Rectal smooth muscle tissue (tissue), 1 donor: ENCODE data around the gene MAP7D2.

Source experiments
- H3K27ac ChIP-seq: one replicate; pipeline ENCODE4 v1.7.0; 2013; ENCODE audit warnings: low read depth, low read length, inconsistent platforms
- H3K27me3 ChIP-seq: one replicate; pipeline ENCODE4 v1.7.0; 2013; ENCODE audit warnings: low read length; ENCODE audit not compliant: control insufficient read depth, insufficient read depth
- H3K36me3 ChIP-seq: one replicate; pipeline ENCODE4 v1.7.0; 2013; ENCODE audit warnings: low read length; ENCODE audit not compliant: control insufficient read depth, insufficient read depth
- H3K4me1 ChIP-seq: one replicate; pipeline ENCODE4 v1.7.0; 2013; ENCODE audit warnings: low read length; ENCODE audit not compliant: control insufficient read depth, insufficient read depth
- H3K4me3 ChIP-seq: one replicate; pipeline ENCODE4 v1.7.0; 2013; ENCODE audit warnings: low read length
- H3K9ac ChIP-seq: one replicate; pipeline ENCODE4 v1.7.0; 2013; ENCODE audit warnings: low read length

Gene MAP7D2

DNA sequence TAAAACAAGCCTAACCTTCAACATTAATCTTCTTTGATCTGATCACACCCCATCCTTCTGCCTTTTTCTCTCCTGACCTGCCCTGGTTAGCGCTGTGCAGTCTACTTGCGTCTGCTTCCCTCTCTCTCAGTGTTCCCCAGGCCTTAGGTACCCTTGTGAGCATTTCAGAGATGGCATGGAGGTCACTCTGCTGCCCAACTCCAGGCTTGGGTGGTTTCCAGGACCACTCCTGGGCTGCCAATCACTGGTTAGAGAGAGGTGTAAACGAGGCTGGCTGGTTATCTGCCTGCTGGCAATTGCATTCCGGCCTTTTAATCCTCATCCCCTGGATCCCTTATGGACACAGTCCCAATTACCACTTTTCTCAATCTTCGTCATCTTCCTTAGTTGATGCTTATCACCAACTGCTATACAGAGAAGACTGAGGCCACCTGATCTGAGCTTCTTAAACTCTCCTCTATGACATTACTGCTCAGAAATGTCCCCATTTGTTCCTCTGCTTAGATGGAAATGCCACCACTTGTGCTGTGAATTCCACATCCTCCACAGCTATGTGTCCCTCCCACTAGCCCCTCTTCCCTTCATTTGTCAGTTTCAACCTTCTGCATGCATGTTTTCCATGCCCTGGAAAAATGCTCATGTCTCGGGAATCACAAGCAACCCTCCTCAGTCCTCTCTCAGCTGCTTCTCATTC, 96.9 kb downstream of the MAP7D2 start:
- Histone ChIP-seq H3K36me3 (no peaks in the 10 kb centered on the region), H3K27me3 (no peaks in the 10 kb centered on the region), H3K4me1 (no peaks in the 10 kb centered on the region), H3K4me3 (no peak overlapping the region), H3K27ac (no peak overlapping the region), H3K9ac (no peak overlapping the region)

DNA sequence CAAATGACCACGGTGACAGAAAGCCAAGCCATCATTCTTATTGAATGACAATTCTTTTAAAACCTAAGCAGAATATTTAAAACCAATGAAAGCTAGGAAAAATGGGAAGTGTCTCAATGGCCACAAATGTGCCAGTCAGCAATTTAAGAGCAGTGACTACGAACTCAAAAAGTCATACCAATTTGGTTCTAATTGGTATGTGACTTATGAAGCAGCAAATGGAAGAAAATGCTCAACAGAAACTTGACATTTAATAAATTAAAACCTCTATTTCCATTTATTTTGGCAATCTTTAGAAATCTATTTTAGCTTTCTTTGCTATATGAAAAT, 100.1 kb downstream of the MAP7D2 start:
- Histone ChIP-seq H3K27me3 (no peaks in the 10 kb centered on the region), H3K36me3 (no peaks in the 10 kb centered on the region), H3K27ac (no peak overlapping the region), H3K9ac (no peak overlapping the region), H3K4me1 (no peaks in the 10 kb centered on the region), H3K4me3 (no peak overlapping the region)

DNA sequence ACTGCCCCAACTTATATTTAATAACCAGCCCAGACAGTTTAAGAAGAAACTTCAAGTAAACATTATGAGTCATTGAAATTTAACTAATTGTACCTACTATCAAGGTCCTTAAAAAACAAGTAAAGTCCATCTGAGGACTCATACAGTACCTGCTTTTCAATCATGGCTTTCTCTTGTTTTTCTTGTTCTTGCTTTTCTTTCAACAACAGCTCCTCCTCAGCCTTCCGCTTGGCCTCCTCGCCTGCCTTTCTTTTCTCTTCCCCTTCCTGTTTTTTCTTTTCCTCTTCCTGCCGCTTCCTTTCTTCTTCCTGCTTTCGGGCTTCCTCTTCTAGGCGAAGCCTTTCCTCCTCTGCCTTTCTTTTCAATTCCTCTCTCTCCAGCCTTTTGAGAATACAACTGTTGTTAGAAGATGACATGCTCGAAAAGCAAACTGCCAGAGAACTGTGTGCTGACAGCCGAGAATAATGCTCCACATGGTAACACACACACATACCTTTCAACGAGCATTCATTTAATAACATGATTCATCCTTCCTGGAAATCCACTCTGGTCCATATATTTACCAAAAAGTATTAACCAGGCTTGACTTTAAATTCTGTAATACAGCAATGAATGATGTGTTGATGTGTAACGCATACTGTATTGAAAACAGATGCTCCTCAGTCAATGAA, 100.6 kb downstream of the MAP7D2 start:
- Histone ChIP-seq H3K4me3 (no peak overlapping the region), H3K36me3 (no peaks in the 10 kb centered on the region), H3K27me3 (no peaks in the 10 kb centered on the region), H3K9ac (no peak overlapping the region), H3K4me1 (no peaks in the 10 kb centered on the region), H3K27ac (no peak overlapping the region)

DNA sequence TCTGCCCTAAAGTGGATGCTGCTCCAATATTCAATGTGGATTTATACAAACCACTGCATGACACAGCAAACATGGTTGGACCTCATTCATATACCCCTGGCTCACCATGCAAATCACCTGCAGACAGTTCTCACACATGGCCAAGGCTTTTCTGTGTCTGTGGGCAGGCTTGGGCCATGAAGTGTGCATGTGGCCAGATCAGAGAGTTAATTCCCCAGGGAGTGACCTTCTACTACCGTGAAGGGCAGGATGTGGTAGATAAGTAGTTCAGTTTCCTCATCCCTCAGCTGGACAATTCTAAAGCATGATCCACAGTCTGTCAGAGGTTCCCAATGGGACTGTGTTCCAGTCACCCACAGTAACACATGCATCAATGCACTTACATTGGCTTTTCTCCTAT, 101.3 kb downstream of the MAP7D2 start:
- Histone ChIP-seq H3K27me3 (no peaks in the 10 kb centered on the region), H3K27ac (no peak overlapping the region), H3K4me1 (no peaks in the 10 kb centered on the region), H3K36me3 (no peaks in the 10 kb centered on the region), H3K9ac (no peak overlapping the region), H3K4me3 (no peak overlapping the region)

DNA sequence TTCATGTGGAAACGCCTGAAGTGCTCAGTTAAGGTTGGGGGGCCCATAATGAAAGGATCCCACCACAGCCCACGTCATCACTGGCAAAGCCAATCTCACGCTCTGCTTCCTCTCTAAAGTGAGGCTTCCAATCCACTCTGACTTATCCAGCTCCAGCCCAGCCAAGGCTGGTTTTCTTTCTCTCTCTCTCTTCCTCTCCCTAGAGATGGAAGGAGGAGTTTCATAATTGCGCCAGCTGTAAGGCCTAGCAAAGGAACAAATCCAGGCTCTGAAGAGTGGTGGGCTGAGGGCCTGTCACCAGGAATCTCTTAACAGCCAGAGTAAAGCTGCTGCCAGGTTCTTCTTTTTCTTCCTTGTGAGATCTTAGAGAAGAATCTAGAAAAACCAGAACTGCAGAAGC, 105.1 kb downstream of the MAP7D2 start:
- H3K27me3 ChIP-seq = no peaks in the 10 kb centered on the region
- no peaks in the 10 kb centered on the region for H3K4me1 ChIP-seq
- no peak overlapping the region for H3K9ac ChIP-seq
- H3K36me3 ChIP-seq = no peaks in the 10 kb centered on the region
- no peak overlapping the region for H3K27ac ChIP-seq
- no peak overlapping the region for H3K4me3 ChIP-seq

DNA sequence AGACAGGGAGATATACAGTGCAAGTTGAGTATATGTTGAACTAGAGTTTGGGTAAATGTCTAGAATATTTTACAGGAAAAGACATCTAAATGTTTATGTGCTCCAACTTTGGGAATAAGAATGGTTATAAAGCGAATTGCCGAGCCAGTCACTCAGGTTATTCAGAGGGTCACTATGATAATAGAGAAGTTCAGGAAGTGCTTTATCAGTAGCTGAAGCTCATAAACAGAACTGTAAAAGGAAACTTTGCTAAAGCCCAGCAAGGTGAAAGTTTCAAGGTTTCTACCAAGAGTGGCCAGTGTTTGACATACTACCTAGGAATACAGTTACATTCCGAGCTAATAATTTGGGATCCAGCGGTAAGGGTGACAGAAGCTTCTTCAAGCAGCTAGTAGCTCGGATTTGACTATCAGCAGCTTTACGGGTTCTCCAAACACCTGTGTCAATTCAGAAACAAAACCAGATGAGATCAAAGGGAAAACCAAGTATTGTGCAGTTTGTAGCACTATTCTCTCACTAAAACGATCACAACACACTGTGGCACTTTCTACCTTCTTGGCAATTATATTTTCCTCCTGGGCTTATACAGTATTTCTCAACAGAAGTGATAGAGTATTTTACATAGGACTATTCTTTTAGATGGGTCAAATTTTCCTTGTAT, 108.6 kb downstream of the MAP7D2 start:
- H3K27me3 ChIP-seq = no peaks in the 10 kb centered on the region
- no peak overlapping the region for H3K27ac ChIP-seq
- no peaks in the 10 kb centered on the region for H3K4me1 ChIP-seq
- no peaks in the 10 kb centered on the region for H3K36me3 ChIP-seq
- no peak overlapping the region for H3K9ac ChIP-seq
- H3K4me3 ChIP-seq = no peak overlapping the region

DNA sequence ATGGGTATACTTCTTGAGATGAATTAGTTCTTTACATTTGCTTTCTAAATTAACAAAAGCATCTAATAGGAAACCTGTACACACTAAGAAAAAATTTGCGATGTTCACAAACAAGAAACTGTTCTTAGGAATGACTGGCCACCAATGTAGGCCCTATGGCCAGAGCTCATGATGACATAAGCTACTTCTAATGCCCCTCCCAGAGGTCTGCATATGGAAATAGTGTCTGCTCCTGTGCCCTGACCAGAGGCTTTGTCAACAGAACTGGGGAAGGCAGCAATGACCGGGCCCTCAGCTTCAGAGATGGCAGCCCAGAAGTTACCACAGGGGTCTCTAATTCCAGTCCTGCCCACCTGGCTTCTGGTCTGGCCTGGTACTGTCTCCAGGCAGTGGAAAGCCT, 110.8 kb downstream of the MAP7D2 start:
- Histone ChIP-seq H3K4me1 (no peaks in the 10 kb centered on the region), H3K9ac (no peak overlapping the region), H3K27me3 (no peaks in the 10 kb centered on the region), H3K4me3 (no peak overlapping the region), H3K36me3 (no peaks in the 10 kb centered on the region), H3K27ac (no peak overlapping the region)

DNA sequence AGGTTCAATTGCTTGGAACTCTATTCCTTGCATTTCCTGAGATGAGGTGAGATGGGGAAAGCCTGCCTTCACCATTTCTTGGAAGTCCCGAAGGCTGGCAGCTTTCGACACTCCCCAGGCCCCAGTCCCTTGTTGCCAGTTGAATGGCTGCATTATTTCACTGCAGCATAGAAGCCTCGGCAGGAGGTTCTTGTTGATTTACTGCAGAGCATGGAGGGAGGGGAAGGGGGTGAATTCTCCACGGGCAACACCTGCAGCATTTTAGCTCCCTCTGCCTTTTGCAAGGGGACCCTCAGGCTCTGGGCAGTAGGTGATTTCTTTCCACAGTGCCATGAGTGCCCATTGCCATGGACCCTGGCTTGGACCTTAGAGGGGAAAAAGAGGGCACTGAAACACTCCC, 115.1 kb downstream of the MAP7D2 start:
- Histone ChIP-seq H3K27me3 (no peaks in the 10 kb centered on the region), H3K27ac (no peak overlapping the region), H3K4me3 (no peak overlapping the region), H3K36me3 (no peaks in the 10 kb centered on the region), H3K9ac (no peak overlapping the region), H3K4me1 (no peaks in the 10 kb centered on the region)

DNA sequence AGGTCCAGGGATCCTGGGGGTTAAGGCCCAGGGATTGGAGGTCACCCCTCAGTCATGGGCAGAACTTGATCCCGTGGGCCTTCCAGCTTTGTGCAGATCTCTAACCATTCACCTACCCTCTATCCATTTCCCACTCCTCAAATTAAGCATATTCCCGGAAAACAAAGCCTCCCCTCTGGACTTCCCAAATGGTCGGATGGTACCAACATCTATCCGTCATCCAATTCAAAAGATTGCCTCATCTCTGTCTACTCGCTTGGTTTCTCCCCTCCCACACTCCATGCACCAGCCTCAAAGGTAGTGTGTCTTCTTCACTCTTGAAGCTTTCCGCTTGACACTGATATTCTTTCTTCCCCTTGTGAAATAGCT, 125.4 kb downstream of the MAP7D2 start:
- H3K4me1 ChIP-seq = no peaks in the 10 kb centered on the region
- peak overlapping the region; percentile 65 for H3K27ac ChIP-seq
- no peaks in the 10 kb centered on the region for H3K27me3 ChIP-seq
- H3K4me3 ChIP-seq = peak overlapping the region; percentile 31
- no peak overlapping the region for H3K9ac ChIP-seq
- H3K36me3 ChIP-seq = no peaks in the 10 kb centered on the region

DNA sequence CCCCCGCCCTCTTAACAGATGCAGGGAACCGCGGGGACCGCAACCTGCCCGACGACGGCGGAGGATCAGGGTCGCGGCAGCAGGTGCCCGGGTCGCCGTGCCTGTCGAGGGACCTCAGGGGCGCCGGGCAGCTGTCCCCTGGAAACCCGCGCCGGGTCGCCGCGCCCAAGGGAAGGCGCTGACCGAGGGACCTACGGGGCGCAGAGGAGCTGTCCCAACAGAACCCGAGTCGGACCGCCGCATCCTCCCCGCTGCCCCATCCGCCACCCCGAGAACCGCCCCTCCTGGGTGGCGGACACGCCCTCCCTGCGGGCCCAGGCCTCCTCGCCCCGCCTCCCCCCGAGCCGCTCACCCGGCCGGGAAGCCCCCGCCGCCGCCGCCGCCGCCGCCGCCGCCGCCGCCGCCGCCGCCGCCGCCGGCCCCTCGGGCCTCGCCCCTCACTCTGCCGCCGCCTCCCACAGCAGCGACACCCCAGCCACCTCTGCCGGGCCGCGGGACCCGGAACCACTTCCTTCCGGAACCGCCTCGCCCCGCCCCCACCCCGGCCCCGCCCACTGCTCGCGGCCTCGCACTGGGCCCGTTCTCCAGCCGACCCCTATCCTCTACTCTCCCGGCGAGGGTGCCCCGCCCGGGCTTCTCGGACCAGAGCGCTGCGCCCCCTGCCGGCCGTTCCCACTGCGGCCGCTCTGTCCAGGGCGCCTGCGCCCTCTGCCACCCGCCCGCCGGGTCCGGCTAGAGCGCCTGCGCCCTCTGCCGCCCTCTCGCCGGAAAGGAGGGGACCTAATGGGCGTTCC, 126.0 kb downstream of the MAP7D2 start, which contains the start of gene BCLAF3:
TSS of gene BCLAF3 (minus strand) at position 506 of the 794 bp plus-strand sequence. CDS start 20,797 bp downstream, outside the sequence.
- H3K36me3 ChIP-seq = no peaks in the 10 kb centered on the region
- H3K27ac ChIP-seq = peak within 1 kb of the TSS; percentile 65
- no peaks in the 10 kb centered on the region for H3K27me3 ChIP-seq
- H3K4me1 ChIP-seq = no peaks in the 10 kb centered on the region
- H3K9ac ChIP-seq = no peak within 1 kb of the TSS
- H3K4me3 ChIP-seq = peak within 1 kb of the TSS; percentile 71

DNA sequence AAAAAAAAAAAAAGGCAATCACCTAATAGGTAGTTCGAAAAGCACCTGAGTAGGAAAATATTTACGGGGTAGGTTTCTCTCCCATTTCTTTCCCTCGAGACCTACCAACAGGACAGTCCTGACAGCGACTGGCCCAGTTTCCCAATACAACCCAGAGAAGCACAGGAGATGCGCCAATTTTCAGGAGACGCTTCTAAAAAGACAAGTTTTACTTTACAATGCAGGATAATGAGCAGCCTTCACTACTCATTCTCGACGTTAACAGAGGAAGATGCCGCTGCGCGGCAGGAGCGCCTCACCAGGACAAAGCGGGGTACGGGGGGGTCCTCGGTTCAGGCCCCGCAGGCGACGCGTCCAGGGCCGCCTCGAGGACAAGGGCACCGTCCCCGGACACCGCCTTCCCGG, 126.6 kb downstream of the MAP7D2 start:
- no peaks in the 10 kb centered on the region for H3K4me1 ChIP-seq
- peak overlapping the region; percentile 51 for H3K27ac ChIP-seq
- H3K27me3 ChIP-seq = no peaks in the 10 kb centered on the region
- H3K9ac ChIP-seq = no peak overlapping the region
- no peaks in the 10 kb centered on the region for H3K36me3 ChIP-seq
- peak overlapping the region; percentile 71 for H3K4me3 ChIP-seq

DNA sequence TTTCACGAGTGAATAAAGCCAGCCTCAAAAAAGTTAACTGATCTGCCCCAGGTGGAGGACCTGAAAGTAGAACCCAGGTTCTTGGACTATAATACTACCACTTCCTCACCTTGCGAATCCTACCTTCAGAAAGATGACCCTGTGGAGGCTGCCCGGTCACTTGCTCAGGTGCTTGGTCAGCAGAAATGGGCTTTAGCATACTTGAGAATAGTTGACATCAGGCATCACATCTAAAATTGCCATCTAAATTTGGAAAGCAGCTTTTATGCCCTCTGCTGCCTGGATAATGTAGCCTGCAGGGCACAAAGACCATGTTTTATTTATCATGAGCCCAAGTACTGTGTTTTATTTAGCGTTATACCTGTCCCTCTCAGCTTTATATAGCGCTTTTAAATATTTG, 128.9 kb downstream of the MAP7D2 start:
- Histone ChIP-seq H3K4me3 (no peak overlapping the region), H3K9ac (no peak overlapping the region), H3K27ac (no peak overlapping the region), H3K36me3 (no peaks in the 10 kb centered on the region), H3K4me1 (no peaks in the 10 kb centered on the region), H3K27me3 (no peaks in the 10 kb centered on the region)
